NT2/D1 (cell line): ENCODE measurements around the gene ZNF536.

Experiments used
- DNase-seq: peaks from one replicate; pipeline ENCODE4 v3.0.0-alpha.2; 2011; ENCODE audit warnings: low read depth, low spot score
- H3K27me3 ChIP-seq: 2 replicates; pipeline ENCODE4 v1.6.0; 2011; ENCODE audit warnings: mild to moderate bottlenecking; ENCODE audit not compliant: insufficient read length, insufficient read depth
- H3K36me3 ChIP-seq: 2 replicates; pipeline ENCODE4 v1.6.1; 2011; ENCODE audit warnings: mild to moderate bottlenecking, low read length, mixed read lengths; ENCODE audit not compliant: insufficient read depth, insufficient read length
- H3K4me1 ChIP-seq: 2 replicates; pipeline ENCODE4 v1.5.1; 2011; ENCODE audit not compliant: insufficient read depth, insufficient read length
- H3K4me3 ChIP-seq: 2 replicates; pipeline ENCODE4 v1.5.1; 2011; ENCODE audit warnings: low read depth; ENCODE audit not compliant: insufficient read length
- H3K9ac ChIP-seq: 2 replicates; pipeline ENCODE4 v1.6.0; 2011; ENCODE audit warnings: low read depth; ENCODE audit not compliant: insufficient read length
- H3K9me3 ChIP-seq: 2 replicates; pipeline ENCODE4 v1.5.1; 2011; ENCODE audit warnings: mild to moderate bottlenecking, low read length; ENCODE audit not compliant: insufficient read depth
- SUZ12 ChIP-seq: IDR thresholded peaks from 2 replicates; pipeline ENCODE4 v1.6.1; 2011; ENCODE audit not compliant: insufficient read length, insufficient read depth; ENCODE audit errors: extremely low read depth
- YY1 ChIP-seq: IDR thresholded peaks from 2 replicates; pipeline ENCODE4 v1.6.1; 2011; ENCODE audit not compliant: insufficient read length, insufficient read depth
- ZNF274 ChIP-seq: IDR thresholded peaks from 2 replicates; pipeline ENCODE4 v1.6.1; 2011; ENCODE audit warnings: mild to moderate bottlenecking, low read depth, low read length

ZNF536 gene

GRCh38 chr19:30360376-30361106 is 11.6 kb upstream of the ZNF536 start:
- no peak for TF ChIP-seq YY1
- no peak for TF ChIP-seq ZNF274
- no peak for TF ChIP-seq SUZ12
- no peaks in the 10 kb centered on the region for H3K4me1 ChIP-seq
- H3K9ac ChIP-seq: no peak overlapping the region
- no peaks in the 10 kb centered on the region for H3K27me3 ChIP-seq
- DNase-seq: no peak
- no peak overlapping the region for H3K4me3 ChIP-seq
- H3K36me3 ChIP-seq: no peaks in the 10 kb centered on the region
- no peaks in the 10 kb centered on the region for H3K9me3 ChIP-seq

- no peaks in the 10 kb centered on the region for H3K9me3 ChIP-seq
- no peak for DNase-seq
- TF ChIP-seq YY1 (no peak), ZNF274 (no peak), SUZ12 (no peak)
- no peak overlapping the region for H3K9ac ChIP-seq
- H3K27me3 ChIP-seq: no peaks in the 10 kb centered on the region
- no peaks in the 10 kb centered on the region for H3K36me3 ChIP-seq
- H3K4me3 ChIP-seq: no peak overlapping the region
- no peaks in the 10 kb centered on the region for H3K4me1 ChIP-seq
Measured at GRCh38 chr19:30361107-30361447, 11.1 kb upstream of the ZNF536 start.

- no peak overlapping the region for H3K9ac ChIP-seq
- no peaks in the 10 kb centered on the region for H3K9me3 ChIP-seq
- H3K4me3 ChIP-seq: no peak overlapping the region
- no peak for DNase-seq
- no peaks in the 10 kb centered on the region for H3K4me1 ChIP-seq
- no peaks in the 10 kb centered on the region for H3K27me3 ChIP-seq
- H3K36me3 ChIP-seq: no peaks in the 10 kb centered on the region
- TF ChIP-seq SUZ12 (no peak), YY1 (no peak), ZNF274 (no peak)
Measured at GRCh38 chr19:30361721-30362120, 10.5 kb upstream of the ZNF536 start.

- no peaks in the 10 kb centered on the region for H3K4me1 ChIP-seq
- no peak overlapping the region for H3K9ac ChIP-seq
- H3K36me3 ChIP-seq: no peaks in the 10 kb centered on the region
- no peak for DNase-seq
- no peak overlapping the region for H3K4me3 ChIP-seq
- H3K27me3 ChIP-seq: no peaks in the 10 kb centered on the region
- no peaks in the 10 kb centered on the region for H3K9me3 ChIP-seq
- no peak for TF ChIP-seq ZNF274
- TF ChIP-seq YY1: no peak
- no peak for TF ChIP-seq SUZ12
Measured at GRCh38 chr19:30362156-30362754, 9.9 kb upstream of the ZNF536 start.

- H3K4me3 ChIP-seq: no peak overlapping the region
- H3K9me3 ChIP-seq: no peaks in the 10 kb centered on the region
- DNase-seq: no peak
- TF ChIP-seq SUZ12: no peak
- TF ChIP-seq YY1: no peak
- TF ChIP-seq ZNF274: no peak
- H3K36me3 ChIP-seq: no peaks in the 10 kb centered on the region
- no peaks in the 10 kb centered on the region for H3K4me1 ChIP-seq
- no peak overlapping the region for H3K9ac ChIP-seq
- peaks cover 6% of the 10 kb centered on the region for H3K27me3 ChIP-seq
Measured at GRCh38 chr19:30363073-30363472, 9.1 kb upstream of the ZNF536 start.

GRCh38 chr19:30364866-30365800 is 7.1 kb upstream of the ZNF536 start:
- Histone ChIP-seq H3K4me1 (no peaks in the 10 kb centered on the region), H3K9ac (no peak overlapping the region), H3K4me3 (no peak overlapping the region), H3K27me3 (peaks cover 7% of the 10 kb centered on the region), H3K9me3 (no peaks in the 10 kb centered on the region), H3K36me3 (no peaks in the 10 kb centered on the region)
- no peak for TF ChIP-seq SUZ12
- TF ChIP-seq ZNF274: no peak
- TF ChIP-seq YY1: no peak
- no peak for DNase-seq

GRCh38 chr19:30366282-30366681 is 5.9 kb upstream of the ZNF536 start:
- TF ChIP-seq YY1 (no peak), SUZ12 (no peak), ZNF274 (no peak)
- peaks cover 7% of the 10 kb centered on the region for H3K27me3 ChIP-seq

GRCh38 chr19:30367006-30367405 is 5.2 kb upstream of the ZNF536 start:
- no peak for TF ChIP-seq SUZ12
- no peak for TF ChIP-seq YY1
- no peak for TF ChIP-seq ZNF274
- H3K4me1 ChIP-seq: no peaks in the 10 kb centered on the region
- no peaks in the 10 kb centered on the region for H3K36me3 ChIP-seq
- no peak overlapping the region for H3K4me3 ChIP-seq
- no peak for DNase-seq
- H3K9ac ChIP-seq: no peak overlapping the region
- H3K9me3 ChIP-seq: no peaks in the 10 kb centered on the region
- peaks cover 7% of the 10 kb centered on the region for H3K27me3 ChIP-seq

More at GRCh38 chr19:30366282-30366681, 5.9 kb upstream of the ZNF536 start:
- DNase-seq: no peak
- Histone ChIP-seq H3K9me3 (no peaks in the 10 kb centered on the region), H3K9ac (no peak overlapping the region), H3K4me1 (no peaks in the 10 kb centered on the region), H3K36me3 (no peaks in the 10 kb centered on the region), H3K4me3 (no peak overlapping the region)
